Right renal cortex interstitium (tissue), 3 donors: ENCODE results near the gene GAB4. TPM values are rescaled to one million over a fixed set of nuclear protein-coding genes. Genes with fewer than 3 reads are reported as not detected.
"Not testable (repeated sequence)": the region's sequence is repeated elsewhere in the genome, so short reads cannot be mapped to it uniquely, and the experiment has no call there.

Source experiments
- DNase-seq, 3 donors: peaks; one replicate each; pipeline ENCODE4 v3.0.0-alpha.2; 2013; ENCODE audit warnings: low read depth in 3 of 3, low spot score in 2 of 3
- polyA plus RNA-seq, 3 donors: library from polyadenylated mRNA; unstranded; fragments of 120-200 nt; gene quantifications; one replicate each; pipeline ENCODE4 v1.2.1, GENCODE V29; 2013; ENCODE audit not compliant: insufficient read length in 3 of 3

The GAB4 gene
- not detected for polyA plus RNA-seq

GRCh38 chr22:17007852-17008731 is at the start of gene GAB4:
TSS of gene GAB4 (minus strand) at chr22:17008222. CDS start at chr22:17008114, 108 bp downstream.
- DNase-seq = no peak

GRCh38 chr22:17056807-17057206 is 48.8 kb upstream of the GAB4 start:
- DNase-seq = no peak

- DNase-seq = no peak
Measured at GRCh38 chr22:17056058-17056457, 48.0 kb upstream of the GAB4 start.

GRCh38 chr22:17047656-17048055 is 39.6 kb upstream of the GAB4 start:
- no peak for DNase-seq

- no peak for DNase-seq
Measured at GRCh38 chr22:17046566-17047348, 38.7 kb upstream of the GAB4 start.

GRCh38 chr22:17043521-17043920 is 35.5 kb upstream of the GAB4 start:
- DNase-seq = no peak

- not testable (repeated sequence) for DNase-seq
Measured at GRCh38 chr22:17036842-17037711, 29.1 kb upstream of the GAB4 start.

- not testable (repeated sequence) for DNase-seq
Measured at GRCh38 chr22:17035976-17036841, 28.2 kb upstream of the GAB4 start.

- no peak for DNase-seq
Measured at GRCh38 chr22:17035246-17035645, 27.2 kb upstream of the GAB4 start.

- not testable (repeated sequence) for DNase-seq
Measured at GRCh38 chr22:17034532-17034931, 26.5 kb upstream of the GAB4 start.

- DNase-seq = not testable (repeated sequence)
Measured at GRCh38 chr22:17032277-17032676, 24.3 kb upstream of the GAB4 start.

- not testable (repeated sequence) for DNase-seq
Measured at GRCh38 chr22:17024380-17024779, 16.4 kb upstream of the GAB4 start.

- DNase-seq = not testable (repeated sequence)
Measured at GRCh38 chr22:17015552-17015951, 7.5 kb upstream of the GAB4 start.

GRCh38 chr22:17014101-17014440 is 6.0 kb upstream of the GAB4 start:
- DNase-seq = not testable (repeated sequence)

GRCh38 chr22:17013396-17014100 is 5.5 kb upstream of the GAB4 start:
- no peak for DNase-seq

GRCh38 chr22:17012267-17012666 is 4.2 kb upstream of the GAB4 start:
- DNase-seq = no peak

- no peak for DNase-seq
Measured at GRCh38 chr22:17009640-17010291, 1.7 kb upstream of the GAB4 start.

GRCh38 chr22:17007257-17007656 is 765 bp downstream of the GAB4 start:
- no peak for DNase-seq

GRCh38 chr22:16989915-16990314 is 18.1 kb downstream of the GAB4 start:
- DNase-seq = no peak
